GM18870 (cell line): ENCODE measurements around the gene PRR29.

ENCODE experiments used
- ATAC-seq: cut with Tn5 transposase; IDR thresholded peaks from one replicate; pipeline ENCODE4 v1.9.1; 2021; ENCODE audit warnings: moderate library complexity; ENCODE audit not compliant: unreplicated experiment

Gene PRR29

GRCh38 chr17:64008830-64009229, 10.7 kb downstream of the PRR29 start:
- ATAC-seq, result no peak

DNA sequence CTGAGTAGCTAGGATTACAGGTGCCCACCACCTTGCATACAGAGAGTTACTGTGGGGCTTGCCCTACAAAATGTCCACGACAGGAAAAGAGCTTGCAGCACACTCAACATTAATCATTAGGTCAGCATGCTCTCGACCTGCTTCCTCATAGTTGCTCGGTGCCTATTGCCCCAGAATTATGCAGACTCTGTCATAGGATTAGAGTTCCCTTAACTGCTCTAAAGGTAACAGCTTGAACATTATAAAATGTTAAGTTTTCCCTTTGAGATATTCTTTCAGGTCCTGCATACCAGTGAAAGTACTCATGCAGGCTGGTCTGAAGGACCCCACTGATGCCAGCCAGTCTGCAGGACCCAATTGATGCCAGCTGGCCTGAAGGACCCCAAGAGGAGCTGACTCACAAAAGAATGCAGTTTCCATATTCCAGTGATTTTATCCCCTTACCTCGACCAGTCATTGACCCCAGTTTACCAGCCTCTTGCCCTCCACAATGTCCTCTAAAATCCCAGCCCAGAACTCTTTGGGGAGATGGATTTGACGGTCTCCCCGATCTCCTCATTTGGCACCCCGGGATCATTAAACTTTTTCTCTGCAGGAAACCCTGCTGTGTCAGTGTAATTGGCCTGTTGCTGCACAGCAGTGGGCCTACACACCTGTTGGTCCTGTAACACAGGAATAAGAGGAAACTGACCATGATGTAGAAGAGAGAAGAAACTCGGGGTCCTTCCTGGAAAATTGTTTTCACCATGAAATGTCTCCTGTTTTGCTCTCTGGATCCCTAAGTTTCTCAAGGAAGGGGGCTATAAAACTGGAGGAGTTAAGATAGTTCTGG, 11.6 kb downstream of the PRR29 start:
- no peak for ATAC-seq

- ATAC-seq, result no peak
Measured at GRCh38 chr17:64015447-64015846, 17.3 kb downstream of the PRR29 start.

- no peak for ATAC-seq
Measured at GRCh38 chr17:64016231-64016784, 18.2 kb downstream of the PRR29 start.

DNA sequence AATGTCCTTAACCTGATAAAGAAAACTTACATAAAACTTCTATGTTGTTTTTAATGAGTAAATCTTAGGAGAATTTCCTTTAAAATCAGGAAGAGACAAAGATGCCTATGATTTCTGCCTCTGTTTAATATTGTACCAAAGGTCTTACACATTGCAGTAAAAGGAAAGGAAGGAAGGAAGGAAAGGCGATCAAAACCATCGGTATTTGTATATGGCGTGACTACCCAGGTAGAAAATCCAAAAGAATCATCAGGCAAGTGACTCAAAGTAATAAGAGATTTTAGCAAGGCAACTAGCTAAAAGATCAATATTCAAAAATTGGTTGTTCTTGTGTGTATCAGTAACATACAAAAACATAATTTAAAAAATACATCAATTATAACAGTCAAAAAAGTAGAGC, 18.8 kb downstream of the PRR29 start:
- no peak for ATAC-seq

GRCh38 chr17:64017381-64017980, 19.3 kb downstream of the PRR29 start:
- no peak for ATAC-seq

DNA sequence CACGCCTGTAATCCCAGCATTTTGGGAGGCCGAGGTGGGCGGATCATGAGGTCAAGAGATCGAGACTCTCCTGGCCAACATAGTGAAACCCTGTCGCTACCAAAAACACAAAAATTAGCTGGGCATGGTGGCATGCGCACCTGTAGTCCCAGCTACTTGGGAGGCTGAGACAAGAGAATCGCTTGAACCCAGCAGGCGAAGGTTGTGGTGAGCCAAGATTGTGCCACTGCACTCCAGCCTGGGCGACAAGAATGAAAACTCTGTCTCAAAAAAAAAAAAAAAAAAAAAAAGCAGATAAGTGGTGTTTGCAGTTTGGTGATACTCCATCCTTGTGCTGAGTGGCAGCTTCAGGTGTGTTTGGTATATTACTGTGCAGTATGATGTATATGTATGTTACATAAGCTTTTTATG, 21.4 kb downstream of the PRR29 start:
- ATAC-seq, result peak; percentile 17

- ATAC-seq, result peak; percentile 57
Measured at GRCh38 chr17:64020056-64020766, 22.1 kb downstream of the PRR29 start, which contains the start of gene ICAM2. Gene ICAM2, minus strand, starts transcription at chr17:64020633. Its CDS starts 13,942 bp downstream, at chr17:64006691.

GRCh38 chr17:64022611-64023063, 24.5 kb downstream of the PRR29 start:
- ATAC-seq, result no peak

GRCh38 chr17:64024215-64024654, 26.1 kb downstream of the PRR29 start:
- ATAC-seq, result no peak

- ATAC-seq, result no peak
Measured at GRCh38 chr17:64024781-64025731, 26.9 kb downstream of the PRR29 start.

DNA sequence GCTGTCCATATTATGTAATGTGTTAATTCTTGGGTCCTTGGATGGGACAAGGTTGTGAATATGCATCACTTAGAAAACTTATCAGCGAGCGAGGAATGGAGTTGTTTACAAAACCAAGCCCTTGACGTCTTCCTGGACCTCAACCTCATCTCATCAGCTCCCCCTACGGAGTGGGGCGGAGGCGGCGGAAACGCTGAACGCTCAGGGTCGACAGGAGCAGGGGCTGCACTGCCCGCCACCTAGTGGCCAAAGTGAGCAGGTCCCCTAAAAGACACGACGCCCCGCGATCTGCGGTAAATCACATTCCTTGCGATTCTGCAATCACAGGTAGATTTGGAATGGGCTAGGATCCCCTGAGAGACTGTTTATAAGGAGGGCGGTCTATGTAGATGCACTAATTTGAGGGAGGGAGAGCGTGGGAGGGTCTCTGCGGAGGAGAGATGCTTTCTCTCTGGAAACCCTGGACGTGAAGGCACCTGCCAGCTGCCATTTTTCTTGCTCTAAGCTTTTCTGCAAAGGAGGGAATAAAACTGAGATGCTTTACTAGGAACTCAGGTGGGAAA, 27.7 kb downstream of the PRR29 start:
- ATAC-seq, result no peak

DNA sequence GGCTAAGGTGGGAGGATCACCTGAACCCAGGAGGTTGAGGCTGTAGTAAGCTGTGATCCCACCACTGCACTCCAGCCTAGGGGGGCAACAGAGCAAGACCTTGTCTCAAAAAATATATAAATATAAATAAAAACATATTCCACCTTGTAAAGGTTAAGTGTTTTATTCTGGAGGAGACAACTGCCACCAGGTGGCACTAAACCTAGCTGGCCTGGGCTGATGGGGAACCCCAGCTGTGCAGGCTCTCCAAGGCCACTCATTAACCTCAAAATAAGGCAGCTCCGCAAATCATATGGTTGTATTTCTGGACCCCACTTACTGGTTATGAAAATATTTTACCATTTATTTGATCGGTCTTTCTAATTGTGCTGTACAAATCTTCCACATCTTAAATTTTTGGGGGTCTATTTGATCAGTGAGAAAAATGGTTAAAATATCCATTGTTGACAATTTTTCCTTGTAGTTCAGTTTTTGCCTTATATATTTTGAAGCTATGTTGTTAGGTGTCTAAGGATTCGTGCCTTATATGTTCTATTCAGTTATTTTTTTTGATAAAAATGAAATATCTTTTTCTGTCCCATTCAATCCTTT, 30.8 kb downstream of the PRR29 start:
- no peak for ATAC-seq

- ATAC-seq, result no peak
Measured at GRCh38 chr17:64032081-64032480, 33.9 kb downstream of the PRR29 start.

- no peak for ATAC-seq
Measured at GRCh38 chr17:64036198-64036922, 38.2 kb downstream of the PRR29 start.

GRCh38 chr17:64037180-64037579, 39.0 kb downstream of the PRR29 start:
- ATAC-seq, result no peak

DNA sequence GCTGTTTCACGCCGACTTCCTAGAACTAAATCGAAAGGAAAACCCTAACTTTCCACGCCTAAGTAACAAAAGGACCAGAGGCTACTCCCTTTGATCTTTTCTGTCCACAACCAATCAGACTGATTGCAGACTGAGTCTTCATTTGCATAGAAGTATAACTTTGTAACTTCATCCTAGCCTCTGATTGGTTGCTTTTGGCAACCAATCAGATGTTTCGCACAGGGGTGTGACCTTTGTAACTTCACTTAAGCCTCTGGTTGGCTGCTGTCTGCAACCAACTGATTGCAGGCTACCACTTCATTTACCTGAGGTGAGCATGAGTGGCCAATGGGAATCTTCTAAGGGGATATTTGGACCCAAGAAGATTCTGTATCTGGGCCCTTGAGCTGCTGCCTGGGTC, 39.7 kb downstream of the PRR29 start:
- no peak for ATAC-seq

DNA sequence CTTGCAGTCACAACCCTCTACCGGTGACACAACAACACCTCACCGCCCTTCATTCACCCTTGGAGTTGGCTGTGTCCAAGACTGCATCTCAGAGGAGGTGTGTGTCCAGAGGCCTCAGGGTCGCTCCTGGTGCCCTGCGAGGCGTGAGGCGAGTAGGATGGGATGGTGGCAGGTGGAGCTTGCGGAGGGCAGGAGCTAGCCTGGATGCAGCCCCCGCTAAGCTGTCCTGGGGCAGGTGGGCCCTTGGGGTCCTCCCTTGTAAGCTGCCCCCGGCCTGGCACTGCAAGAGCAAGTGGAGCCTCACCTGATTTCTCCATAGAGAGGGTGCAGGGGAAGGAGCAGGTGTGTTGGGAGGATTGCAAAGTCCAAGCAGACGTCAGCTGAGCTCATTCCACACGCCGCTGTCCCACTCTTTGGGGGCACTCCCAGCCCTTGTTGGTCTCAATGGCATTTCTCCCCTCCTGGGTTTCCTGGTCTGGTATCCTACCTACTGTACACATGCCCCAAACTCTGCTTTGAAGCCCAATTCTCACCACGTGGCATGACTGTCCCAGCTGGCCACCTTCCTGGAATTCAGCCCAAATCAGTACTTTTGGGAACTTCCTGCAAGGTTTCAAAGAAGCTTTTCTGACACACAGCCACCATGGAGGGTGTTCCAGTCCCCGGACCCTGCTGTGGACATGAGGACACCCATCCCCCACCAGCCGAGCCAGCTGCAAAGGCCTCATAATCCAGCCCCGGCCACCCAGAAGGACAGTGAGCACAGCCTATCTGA, 40.4 kb downstream of the PRR29 start:
- no peak for ATAC-seq
